H7 (cell line): Measurements from ENCODE around the gene DAGLB. TPM values are rescaled to one million over a fixed set of nuclear protein-coding genes. Genes with fewer than 3 reads are reported as not detected.
"Not testable (repeated sequence)": the region's sequence is repeated elsewhere in the genome, so short reads cannot be mapped to it uniquely, and the experiment has no call there.

Source experiments
- DNase-seq: peaks from one replicate; pipeline ENCODE4 v3.0.0; 2012
- H3K27me3 ChIP-seq: 2 replicates; pipeline ENCODE4 v1.6.0; 2011; ENCODE audit warnings: mild to moderate bottlenecking, low read length; ENCODE audit not compliant: control insufficient read depth, insufficient read depth
- H3K36me3 ChIP-seq: replicated peaks from 2 replicates; pipeline ENCODE4 v1.5.1; 2011; ENCODE audit warnings: low read length; ENCODE audit not compliant: control insufficient read depth, insufficient read depth
- H3K4me3 ChIP-seq: 2 replicates; pipeline ENCODE4 v1.5.1; 2011; ENCODE audit warnings: low read depth, mild to moderate bottlenecking, control low read depth, low read length, moderate library complexity; ENCODE audit not compliant: insufficient read depth
- total RNA-seq: library from RNA; depleted of rRNA; stranded (reverse); fragments of >200 nt; shearing (Covaris generic); gene quantifications from 2 replicates; pipeline ENCODE4 v1.2.3, GENCODE V29; 2014

Gene DAGLB
- total RNA-seq, 1 experiment from 2014 or later = 38.2 TPM

DNA sequence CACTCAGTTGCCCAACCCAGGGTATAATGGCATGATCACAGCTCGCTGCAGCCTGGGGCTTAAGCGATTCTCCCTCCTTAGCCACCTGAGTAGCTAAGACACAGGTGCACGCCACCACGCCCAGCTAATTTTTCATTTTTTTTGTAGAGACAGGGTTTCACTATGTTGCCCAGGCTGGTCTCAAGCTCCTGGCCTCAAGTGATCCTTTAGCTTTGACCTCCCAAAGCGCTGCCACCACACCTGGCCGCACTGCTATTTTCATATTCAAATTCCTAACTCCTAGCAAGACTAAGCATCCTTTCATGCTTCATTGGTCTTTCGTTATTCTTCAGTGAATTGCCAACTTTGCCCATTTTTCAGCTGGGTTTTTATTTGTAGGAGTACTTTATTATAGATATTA is 30.4 kb upstream of the DAGLB start:
- H3K36me3 ChIP-seq = peaks cover 3% of the 10 kb centered on the region
- DNase-seq = no peak

DNA sequence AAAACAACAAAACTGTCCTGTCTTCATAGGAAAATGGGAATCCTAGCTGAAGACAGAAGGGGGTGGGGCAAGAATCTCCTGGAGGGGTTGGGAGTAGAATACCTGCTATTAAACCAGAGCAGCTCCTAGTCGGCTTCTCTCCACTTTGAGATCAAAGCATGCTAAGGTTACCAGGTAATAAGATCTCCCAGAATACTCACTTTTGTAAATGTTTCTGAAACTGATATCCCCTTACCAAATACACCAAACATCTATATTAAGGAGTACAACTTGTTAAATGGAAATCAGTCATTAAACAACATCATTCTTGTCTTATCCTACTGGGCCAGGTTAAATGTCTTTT is 29.5 kb upstream of the DAGLB start:
- H3K36me3 ChIP-seq = peaks cover 5% of the 10 kb centered on the region
- no peak for DNase-seq
- H3K27me3 ChIP-seq = no peaks in the 10 kb centered on the region
- H3K4me3 ChIP-seq = no peak overlapping the region

More for the DNA sequence above, 30.4 kb upstream of the DAGLB start:
- no peaks in the 10 kb centered on the region for H3K27me3 ChIP-seq
- H3K4me3 ChIP-seq = no peak overlapping the region

DNA sequence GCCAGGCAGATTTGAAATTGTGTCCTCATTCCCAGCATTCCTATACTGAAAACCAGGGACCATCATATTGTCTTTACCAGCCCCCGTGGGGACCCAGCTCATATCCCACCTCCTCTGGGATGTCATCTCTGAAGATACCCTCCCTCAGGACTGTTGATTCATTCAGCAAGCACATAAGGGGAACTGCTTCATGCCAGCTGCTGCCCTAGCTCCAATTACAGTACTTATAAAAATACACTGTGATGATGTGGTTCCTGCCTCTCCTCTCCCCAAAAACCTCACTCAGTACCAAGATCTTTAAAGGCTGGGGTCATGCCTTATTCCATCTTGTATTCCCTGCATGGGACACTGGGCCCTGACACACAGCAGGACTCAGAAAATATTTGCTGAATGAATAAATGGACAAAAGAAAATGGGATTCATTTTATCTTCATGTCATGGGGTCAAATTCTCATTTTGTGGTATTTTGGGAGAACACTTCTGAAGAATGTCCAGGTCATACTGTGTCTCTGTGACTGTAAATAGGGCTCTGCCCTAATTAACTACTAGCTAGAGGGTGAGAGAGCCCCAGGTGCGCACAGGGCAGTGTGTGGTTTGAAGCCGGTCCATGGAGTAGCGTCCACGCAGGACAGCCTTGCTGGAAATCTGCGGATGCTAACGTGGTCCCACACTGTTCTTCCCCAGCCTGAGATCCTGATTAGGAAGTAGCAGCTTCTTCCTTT is 29.0 kb upstream of the DAGLB start:
- Histone ChIP-seq H3K27me3 (no peaks in the 10 kb centered on the region), H3K36me3 (peaks cover 5% of the 10 kb centered on the region), H3K4me3 (no peak overlapping the region)
- DNase-seq = no peak

DNA sequence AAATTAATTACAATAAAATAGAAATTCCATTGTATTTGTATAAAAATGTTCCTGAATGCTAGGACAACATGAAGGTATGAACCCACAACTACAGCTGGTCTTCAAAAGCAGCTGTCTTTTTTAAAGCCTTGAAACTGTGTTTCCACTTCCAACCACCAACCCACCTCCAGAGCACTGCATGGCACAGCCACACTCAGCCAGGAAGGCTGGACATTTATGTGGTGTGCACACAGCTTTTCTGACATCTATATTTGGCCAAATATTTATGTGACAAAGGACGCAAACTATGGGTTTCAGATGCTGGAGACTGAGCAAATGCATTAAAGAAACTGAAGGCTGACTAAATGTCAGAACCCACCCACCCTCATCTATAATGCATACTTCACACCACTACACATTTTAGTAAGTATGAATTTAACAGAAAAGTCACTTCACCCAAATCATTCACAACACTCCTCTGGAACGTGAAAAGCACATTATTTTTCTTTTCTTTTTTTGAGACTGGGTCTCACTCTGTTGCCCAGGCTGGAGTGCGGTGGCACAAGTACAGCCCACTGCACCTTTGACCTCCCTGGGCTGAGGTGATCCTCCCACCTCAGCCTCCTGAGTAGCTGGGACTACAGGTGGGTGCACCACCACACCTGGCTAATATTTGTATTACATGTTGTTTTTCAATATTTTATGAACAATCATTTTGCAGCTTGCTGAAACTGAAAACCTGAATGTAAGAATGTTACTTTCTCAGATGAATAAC is 27.9 kb upstream of the DAGLB start:
- no peaks in the 10 kb centered on the region for H3K27me3 ChIP-seq
- peaks cover 7% of the 10 kb centered on the region for H3K36me3 ChIP-seq
- DNase-seq = no peak
- no peak overlapping the region for H3K4me3 ChIP-seq

DNA sequence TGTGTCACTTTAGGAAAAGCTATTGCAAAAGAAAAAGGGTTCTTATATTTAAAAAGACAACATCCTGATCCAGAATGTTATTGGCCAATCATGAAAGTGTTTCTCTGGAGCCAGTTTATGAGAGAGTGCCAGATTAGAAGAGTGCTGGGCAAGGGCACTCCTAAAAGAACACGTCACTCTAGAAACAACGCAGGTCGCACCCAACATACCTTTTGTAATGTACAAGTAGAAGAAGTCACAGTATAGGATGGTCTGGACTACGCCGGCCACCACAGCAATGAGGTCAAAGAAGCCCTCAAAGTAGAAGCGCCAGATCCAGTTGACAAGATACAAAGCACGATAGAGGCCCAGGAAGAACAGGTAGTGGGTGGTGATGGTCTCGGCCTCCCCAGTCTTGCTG is 18.1 kb upstream of the DAGLB start:
- DNase-seq = no peak
- Histone ChIP-seq H3K4me3 (no peak overlapping the region), H3K36me3 (peaks cover 26% of the 10 kb centered on the region), H3K27me3 (no peaks in the 10 kb centered on the region)

DNA sequence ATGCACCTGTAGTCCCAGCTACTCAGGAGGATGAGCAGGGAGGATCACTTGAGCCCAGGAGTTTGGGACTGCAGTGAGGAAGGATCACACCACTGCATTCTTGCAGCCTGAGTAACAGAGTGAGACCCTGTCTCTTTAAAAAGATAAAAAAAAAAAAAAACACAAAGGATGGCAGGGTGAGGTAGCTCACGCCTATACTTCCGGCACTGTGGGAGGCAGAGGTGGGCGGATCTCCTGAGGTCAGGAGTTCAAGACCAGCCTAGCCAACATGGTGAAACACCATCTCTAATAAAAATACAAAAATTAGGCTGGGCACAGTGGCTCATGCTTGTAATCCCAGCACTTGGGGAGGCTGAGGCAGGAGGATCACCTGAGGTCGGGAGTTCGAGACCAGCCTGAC is 15.9 kb upstream of the DAGLB start:
- DNase-seq, H3K27me3 ChIP-seq, H3K4me3 ChIP-seq: not testable (repeated sequence)
- peaks cover 23% of the 10 kb centered on the region for H3K36me3 ChIP-seq

DNA sequence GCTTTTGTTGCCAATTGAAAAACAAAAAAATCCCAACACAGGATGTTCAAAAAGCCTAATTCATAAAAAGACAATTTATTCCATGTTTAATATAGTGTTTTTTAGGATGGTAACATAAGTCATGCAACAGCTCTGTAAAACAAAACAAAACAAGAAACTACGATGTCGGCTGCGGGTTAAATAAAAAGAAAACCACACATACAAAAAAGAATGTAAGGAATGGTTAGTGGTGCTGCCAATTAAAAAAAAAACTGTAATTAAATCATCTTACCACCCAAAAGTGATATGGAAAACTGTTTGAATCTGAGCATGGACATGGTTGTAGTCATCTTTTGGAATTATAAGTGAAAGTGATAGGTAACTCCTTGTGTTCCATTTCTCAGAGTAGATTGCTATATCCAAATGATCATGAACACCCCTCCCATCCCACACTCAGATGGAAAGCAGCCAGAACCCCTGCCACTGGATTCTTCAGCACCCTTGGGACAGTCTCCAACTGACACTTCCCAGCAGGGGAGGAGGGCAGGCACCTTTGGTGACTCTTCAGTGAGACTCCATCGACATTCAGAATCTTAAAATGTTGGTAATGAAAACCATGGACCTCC is 14.3 kb upstream of the DAGLB start:
- H3K36me3 ChIP-seq = peaks cover 19% of the 10 kb centered on the region
- H3K4me3 ChIP-seq = no peak overlapping the region
- H3K27me3 ChIP-seq = no peaks in the 10 kb centered on the region
- DNase-seq = no peak

DNA sequence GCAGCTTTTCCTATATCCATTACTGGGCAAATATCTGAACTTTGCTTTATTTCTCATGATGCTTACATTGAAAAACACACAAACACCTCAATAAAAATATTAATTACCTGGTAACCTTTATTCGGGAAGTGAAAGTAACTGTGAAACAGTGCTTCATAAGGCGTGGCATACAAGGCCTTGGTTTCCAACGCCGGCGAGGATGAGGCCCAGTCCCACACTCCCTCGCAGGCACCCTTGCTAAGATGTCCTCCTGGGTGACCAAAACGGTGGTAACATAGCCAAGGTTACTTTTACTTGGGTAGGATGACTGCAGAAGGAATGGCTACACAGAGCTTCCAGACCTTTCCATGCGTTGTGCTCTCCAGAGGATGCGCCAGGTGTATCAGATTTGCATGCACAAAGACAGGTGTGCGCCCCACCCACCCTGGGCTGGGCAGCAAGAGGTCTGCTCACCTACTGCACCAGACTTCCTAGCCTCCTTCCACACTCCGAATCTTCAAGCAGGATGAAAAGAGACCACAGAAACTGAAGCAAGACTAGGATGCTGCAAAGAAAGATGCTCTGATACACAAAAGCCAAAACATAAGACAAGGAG is 13.3 kb upstream of the DAGLB start:
- H3K36me3 ChIP-seq = peaks cover 13% of the 10 kb centered on the region
- H3K27me3 ChIP-seq = no peaks in the 10 kb centered on the region
- DNase-seq = no peak
- H3K4me3 ChIP-seq = no peak overlapping the region

DNA sequence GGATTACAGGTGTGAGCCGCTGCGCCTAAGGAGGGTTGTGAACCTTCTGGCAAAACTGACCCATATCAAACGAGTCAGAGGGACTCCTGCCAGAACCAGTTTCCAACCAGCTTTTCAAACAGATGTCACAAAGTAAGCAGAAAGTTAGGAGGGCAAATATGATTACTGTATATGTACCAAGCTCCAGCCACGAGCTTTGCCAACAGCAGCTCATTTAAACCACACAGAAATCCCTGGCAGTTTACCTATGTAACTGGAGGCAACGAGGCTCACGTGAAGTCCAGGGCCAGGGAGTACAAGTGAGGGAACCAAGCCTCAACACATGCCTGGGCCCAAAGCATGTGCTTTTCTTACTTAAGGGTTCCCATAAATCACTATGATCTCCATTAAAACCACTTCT is 12.5 kb upstream of the DAGLB start:
- Histone ChIP-seq H3K27me3 (no peaks in the 10 kb centered on the region), H3K36me3 (peaks cover 6% of the 10 kb centered on the region), H3K4me3 (no peak overlapping the region)
- DNase-seq = no peak

DNA sequence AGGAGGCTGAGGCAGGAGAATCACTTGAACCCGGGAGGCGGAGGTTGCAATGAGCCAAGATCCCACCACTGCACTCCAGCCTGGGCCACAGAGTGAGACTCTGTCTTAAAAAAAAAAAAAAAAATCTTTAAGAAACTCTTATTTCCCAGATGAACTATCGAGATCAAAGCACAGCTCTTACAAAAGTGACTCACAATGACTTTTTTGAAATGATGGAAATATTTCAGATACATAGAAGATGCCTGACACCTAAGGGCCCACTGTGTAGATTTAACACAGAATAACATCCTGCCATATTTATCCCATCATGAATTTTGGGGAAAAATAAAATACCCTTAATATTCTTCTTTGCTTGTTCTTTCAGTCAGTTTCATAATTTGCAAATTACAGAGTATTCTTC is 10.9 kb upstream of the DAGLB start:
- DNase-seq, H3K36me3 ChIP-seq, H3K4me3 ChIP-seq, H3K27me3 ChIP-seq: not testable (repeated sequence)

DNA sequence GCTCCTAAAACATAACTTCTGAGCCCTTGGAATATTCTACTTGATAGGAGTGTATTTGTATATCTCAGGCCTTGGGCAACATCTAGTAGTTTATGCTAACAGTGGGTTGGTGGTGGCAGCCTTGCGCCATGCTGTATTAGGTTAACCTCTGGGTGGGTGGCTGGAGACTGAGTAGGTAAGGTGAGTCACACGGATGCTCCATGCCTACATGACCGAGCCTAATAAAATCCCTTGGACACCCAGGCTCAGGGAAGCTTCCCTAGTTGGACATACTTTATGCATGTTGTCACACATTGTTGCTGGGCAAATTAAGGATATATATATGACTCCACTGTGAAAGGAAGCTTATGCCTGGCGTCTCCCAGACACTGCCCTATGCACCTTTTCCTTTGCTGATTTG is 6.0 kb upstream of the DAGLB start:
- no peak for DNase-seq
- Histone ChIP-seq H3K4me3 (no peak overlapping the region), H3K27me3 (no peaks in the 10 kb centered on the region), H3K36me3 (no peaks in the 10 kb centered on the region)

DNA sequence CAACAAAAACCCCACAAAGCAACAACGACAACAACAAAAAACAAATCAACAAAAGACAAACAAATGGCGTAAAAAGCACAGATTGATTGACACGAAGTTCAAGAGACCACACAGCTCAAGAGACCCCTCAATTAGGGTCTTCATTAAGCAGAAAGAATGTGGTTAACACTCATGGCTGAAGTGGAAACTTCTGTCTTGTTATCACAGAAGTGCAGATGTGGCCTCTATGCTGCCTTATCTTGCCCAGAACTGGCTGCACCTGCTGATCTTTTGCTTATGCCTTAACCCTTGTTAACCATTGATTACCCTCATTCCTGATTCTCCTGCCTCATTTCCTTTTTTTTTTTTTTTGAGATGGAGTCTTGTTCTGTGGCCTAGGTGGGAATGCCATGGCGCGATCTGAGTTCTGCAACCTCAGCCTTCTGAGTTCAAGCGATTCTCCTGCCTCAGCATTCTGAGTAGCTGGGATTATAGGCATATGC is 3.5 kb upstream of the DAGLB start:
- Histone ChIP-seq H3K4me3 (no peak overlapping the region), H3K27me3 (no peaks in the 10 kb centered on the region), H3K36me3 (no peaks in the 10 kb centered on the region)
- DNase-seq = no peak

DNA sequence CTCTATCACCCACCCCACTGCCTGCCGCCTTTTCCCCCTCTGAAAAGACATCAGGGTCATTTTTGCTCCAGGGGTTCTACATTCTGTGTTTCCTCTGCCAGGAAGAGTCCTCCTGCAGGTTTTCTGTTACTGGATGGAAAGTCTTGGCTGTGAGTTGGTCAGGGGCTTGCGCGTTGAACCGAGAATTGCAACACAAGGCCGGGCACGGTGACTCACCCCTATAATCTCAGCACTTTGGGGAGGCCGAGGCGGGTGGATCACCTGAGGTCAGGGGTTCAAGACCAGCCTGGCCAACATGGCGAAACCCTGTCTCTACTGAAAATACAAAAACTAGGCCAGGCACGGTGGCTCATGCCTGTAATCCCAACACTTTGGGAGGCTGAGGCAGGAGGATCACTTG is 2.8 kb upstream of the DAGLB start:
- H3K27me3 ChIP-seq, H3K4me3 ChIP-seq, DNase-seq, H3K36me3 ChIP-seq: not testable (repeated sequence)

DNA sequence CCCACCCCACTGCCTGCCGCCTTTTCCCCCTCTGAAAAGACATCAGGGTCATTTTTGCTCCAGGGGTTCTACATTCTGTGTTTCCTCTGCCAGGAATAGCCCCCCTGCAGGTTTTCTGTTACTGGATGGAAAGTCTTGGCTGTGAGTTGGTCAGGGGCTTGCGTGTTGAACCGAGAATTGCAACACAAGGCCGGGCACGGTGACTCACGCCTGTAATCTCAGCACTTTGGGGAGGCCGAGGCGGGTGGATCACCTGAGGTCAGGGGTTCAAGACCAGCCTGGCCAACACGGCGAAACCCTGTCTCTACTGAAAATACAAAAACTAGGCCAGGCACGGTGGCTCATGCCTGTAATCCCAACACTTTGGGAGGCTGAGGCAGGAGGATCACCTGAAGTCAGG is 2.1 kb upstream of the DAGLB start:
- not testable (repeated sequence) for H3K27me3 ChIP-seq, DNase-seq, H3K36me3 ChIP-seq, H3K4me3 ChIP-seq
